GM19438 (cell line): ENCODE measurements around the gene ATP11A.
"Not testable (repeated sequence)": the region's sequence is repeated elsewhere in the genome, so short reads cannot be mapped to it uniquely, and the experiment has no call there.

Experiments used
- ATAC-seq: cut with Tn5 transposase; IDR thresholded peaks from one replicate; pipeline ENCODE4 v1.9.1; 2021; ENCODE audit warnings: low read depth; ENCODE audit not compliant: unreplicated experiment

Gene ATP11A

DNA sequence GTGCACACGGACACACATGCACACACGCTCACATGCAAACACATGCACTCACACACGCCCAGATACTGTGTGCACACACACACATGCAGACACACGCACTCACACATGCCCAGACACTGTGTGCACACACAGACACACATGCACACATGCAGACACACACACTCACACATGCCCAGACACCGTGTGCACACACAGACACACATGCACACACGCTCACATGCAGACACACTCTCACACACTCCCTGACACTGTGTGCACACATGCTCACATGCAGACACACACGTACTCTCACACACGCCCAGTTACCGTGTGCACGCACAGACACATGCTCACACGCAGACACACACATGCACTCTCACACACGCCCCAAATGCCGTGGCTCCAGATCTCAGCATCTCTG lies 142.0 kb downstream of the ATP11A start:
- no peak for ATAC-seq

DNA sequence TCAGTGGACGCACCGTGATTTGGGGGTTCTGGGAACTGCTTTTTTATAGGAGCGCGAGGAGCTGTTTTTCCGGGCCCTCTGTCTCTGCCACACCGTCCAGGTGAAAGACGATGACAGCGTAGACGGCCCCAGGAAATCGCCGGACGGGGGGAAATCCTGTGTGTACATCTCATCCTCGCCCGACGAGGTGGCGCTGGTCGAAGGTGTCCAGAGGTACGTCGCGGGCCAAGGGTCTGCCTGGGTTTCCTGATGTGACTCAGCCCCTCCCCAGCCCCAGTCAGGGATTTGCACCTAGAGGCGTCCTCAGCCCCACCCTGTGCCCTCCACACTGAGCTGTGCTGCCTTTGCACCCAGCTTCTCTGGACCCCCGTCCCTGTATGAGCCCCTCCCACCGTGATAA lies 143.0 kb downstream of the ATP11A start:
- no peak for ATAC-seq

DNA sequence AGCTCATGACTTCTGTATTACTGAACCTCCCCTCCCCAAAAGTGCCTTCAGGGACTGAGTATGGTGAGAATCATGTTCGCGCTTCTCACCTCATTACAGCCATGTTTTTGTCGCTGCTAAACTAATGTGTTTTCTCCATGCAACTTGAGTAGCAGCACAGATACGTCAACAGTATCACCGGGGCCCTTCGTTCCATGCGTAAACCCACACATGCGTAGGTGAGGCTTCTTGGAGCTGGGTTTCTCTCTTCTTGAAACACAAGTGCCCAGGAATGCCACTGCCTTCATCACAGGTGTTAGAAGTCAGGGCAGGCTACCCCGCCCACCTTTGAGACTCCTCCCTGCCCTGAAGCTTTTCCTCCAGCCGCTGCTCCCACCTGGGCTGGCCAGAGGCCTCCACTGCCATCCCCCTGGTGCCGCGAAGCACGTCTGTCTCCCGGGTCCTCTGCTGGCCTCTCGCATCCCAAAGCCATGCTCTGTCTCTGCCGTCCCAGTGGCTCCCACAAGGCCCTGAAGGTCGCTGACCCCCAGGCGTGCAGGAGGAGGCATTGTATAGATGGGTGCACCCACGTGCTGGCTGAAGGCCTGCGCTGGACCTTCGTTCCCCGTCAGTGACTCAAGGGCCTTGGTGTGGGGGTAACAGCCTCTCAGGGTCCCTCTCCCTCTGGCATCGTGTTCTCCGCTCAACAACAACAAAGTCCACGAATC lies 143.9 kb downstream of the ATP11A start:
- no peak for ATAC-seq

DNA sequence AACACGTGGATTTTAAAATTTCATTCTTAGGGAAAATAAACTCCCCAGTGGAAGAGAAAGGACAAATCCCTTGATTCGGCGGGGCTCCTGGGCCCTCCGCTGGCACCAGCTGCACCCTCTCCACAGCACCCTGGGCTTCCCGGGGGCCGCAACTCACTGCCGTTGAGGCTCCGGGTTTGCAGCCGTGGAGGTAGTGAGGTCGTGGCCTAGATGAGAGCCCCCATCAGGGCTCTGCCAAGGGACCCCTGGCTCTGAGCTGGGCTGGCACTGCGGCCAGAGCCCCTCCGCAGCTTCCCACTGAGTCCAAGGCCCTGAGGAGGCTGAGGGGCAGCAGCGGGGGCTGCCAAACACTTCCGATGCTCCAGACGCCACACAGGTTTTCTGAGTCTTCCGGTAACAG lies 145.5 kb downstream of the ATP11A start:
- no peak for ATAC-seq

DNA sequence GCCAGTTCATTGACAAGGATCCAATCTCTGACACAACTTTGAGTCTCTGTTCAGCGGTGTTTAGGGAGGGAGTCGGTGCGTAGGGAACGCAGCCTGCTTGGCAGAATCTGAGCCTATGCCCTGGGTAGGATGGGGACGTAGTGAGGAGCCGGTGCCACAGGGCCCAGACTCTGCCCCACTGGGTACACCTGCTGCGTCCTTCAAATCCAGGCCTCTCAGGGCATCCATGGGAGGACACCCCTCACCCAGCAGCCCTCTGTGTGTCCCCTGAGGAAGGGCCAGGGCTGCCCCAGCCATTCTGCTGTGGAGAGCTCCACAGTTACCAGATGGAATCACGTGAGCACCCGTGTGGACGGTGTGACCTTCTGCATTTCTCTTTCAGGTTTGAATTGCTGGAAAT lies 146.0 kb downstream of the ATP11A start:
- no peak for ATAC-seq

DNA sequence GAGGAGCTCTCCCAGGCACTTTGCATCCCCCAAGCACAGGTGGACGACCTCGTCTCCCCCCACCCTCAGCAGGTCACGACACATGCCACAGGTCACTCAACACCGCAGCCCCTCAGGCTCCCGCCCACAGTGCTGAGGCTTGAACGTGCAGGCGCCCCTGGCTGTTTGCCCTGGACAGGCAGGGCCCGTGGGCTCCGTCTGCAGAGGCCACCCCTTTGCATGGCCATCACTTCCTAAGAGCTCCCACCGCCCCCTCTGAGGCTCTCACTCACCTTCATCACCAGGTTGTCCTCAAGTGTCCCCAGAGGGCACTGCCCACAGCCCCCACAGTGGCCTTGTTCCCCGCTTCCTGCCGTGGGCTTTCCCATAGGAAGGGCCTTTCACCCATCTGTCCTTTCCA lies 147.1 kb downstream of the ATP11A start:
- ATAC-seq = no peak

DNA sequence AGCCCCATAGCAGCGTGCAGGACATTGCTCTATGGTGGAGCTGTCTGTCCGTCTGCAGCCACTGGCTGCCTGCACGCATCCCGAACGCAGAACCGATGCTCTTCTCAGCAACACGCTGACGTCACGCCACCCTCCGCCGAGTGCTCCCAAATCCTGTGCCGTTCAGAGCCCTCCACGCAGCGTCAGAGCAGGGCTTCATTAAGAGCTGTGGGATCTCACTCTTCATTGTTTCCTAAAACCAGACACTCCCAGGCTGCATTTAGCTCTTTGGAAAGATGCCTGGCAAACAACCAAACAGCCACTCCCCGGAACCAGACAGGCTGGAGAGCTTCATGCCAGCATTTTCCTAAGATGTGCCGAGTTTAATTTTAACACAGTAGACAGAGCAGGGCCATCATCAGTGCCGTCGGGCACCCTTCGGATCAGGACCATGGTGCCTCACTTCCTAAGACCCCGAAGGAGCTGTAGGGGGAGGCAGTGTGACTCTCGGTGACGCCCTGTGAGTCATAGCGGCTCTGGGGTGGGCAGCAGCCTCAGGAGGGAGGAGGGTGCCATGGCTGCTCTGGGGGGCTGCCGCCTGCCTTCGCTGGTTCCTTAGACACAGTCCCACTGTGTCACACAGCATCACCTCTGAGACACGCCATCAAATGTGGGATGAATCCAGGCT lies 147.7 kb downstream of the ATP11A start:
- ATAC-seq = no peak

DNA sequence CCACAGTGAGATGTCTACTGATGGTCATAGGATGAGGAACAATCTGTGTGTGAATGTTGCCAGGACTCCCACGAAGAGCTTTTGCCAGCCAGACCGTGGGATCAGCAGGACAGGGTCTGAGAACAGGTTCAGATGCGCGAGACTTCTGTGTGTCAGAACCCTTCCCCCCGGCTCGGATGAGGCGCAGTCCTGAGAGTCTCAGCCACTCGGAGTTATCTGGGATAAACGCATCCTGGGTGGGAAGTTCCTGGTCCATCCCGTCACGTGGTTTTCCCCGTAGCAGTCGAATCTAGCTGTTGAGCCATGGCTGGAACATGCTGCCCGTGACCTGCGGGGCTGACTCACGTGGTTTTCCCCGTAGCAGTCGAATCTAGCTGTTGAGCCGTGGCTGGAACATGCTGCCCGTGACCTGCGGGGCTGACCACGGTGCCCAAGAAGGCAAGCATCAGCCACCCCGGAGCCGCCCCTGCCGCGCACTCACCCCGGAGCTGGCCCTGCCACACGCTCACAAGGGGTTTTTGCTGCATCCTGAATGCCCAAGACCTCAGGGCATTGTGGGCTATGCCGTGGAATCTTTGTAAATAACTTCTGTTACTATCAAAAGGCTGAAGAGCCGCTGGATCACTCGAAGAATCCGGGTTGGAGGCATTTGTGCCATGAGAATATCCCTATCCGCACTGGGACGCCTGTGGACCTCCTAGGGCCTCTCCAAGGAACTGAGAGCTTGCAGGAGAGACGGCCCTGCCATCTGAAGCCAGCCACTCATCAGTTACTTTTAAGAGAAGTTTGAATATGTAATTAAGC lies 148.4 kb downstream of the ATP11A start:
- ATAC-seq = no peak

DNA sequence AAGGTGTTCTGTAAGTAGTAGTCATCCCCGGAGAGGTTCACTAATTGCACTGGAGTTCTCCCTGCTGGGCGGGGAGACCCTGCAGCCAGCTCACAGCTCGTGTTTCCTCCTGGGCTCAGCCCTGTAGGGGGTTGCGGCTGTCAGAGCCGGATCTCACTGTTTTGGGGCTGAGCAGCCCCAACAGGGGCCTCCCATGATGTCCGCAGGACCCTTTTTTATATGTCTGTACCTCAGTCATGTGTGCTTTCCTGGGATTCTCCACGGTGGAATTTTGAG lies 148.9 kb downstream of the ATP11A start:
- no peak for ATAC-seq

DNA sequence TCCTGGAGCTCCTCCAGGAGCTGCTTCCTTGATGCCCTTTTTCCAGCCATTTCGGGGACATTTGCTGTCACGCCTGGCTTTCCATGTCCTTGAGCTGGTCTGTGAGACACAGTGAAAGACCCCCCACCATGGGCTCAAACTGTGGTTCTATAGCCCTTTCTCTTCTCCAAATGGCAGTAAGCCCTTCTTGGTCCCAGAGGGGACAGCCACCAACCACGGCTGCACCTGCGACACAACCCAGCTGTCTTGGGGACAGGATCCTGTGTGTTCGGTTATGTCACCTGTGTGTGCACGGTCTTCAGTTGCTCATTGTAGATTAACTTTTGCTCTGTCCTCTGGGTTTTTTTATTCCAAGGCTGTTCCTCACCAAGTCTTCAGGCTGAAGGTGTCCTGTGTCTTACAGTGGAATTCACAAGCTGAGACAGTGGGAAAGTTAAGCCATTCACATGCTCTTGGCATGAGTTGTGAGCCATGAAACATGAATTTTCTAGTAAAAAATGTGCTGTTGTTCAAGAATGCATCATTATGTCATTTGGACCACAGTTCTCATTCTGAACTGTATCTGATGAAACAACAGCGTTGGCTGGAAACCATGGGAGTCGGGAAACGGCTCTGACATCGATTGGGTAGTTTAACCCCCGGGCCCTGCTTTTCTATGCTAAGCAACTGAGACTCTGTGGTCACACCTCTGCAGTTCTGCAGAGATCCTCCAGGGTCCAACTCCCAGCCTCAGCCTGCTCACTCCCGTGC lies 149.7 kb downstream of the ATP11A start:
- ATAC-seq = no peak

DNA sequence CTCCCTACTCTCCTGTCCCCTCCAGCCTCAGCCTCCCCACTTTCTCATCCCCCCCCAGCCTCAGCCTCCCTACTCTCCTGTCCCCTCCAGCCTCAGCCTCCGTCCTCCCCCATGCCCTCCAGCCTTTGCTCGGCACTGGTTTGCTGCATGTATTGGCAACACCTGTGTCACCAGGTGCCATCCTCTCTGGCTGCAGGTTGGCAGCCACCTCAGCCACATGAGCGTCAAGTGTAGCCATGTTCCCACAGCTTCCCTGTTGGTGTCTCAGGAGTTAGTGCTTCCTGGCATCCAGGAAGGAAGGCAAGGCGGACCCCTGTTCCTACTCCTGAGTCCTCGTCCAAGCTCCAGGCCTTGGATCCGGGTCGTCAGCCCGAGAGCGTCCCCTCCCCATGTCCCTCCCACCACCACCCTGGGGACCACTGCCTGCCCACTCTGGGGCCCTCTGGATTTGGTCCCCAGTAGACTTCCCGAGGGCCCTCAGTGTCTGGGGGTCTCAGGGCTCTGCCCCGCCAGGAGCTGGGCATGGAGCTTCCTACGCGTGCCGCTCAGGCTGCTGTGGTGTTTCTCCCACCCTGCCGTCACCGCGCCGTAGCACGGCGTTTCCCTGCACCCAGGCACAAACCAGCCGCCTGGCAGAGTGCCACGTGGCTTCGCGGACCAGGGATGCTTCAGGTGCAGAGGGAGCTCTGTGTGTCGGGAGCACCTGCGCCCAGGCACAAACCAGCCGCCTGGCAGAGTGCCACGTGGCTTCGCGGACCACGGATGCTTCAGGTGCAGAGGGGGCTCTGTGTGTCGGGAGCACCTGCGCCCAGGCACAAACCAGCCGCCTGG lies 150.8 kb downstream of the ATP11A start:
- no peak for ATAC-seq

DNA sequence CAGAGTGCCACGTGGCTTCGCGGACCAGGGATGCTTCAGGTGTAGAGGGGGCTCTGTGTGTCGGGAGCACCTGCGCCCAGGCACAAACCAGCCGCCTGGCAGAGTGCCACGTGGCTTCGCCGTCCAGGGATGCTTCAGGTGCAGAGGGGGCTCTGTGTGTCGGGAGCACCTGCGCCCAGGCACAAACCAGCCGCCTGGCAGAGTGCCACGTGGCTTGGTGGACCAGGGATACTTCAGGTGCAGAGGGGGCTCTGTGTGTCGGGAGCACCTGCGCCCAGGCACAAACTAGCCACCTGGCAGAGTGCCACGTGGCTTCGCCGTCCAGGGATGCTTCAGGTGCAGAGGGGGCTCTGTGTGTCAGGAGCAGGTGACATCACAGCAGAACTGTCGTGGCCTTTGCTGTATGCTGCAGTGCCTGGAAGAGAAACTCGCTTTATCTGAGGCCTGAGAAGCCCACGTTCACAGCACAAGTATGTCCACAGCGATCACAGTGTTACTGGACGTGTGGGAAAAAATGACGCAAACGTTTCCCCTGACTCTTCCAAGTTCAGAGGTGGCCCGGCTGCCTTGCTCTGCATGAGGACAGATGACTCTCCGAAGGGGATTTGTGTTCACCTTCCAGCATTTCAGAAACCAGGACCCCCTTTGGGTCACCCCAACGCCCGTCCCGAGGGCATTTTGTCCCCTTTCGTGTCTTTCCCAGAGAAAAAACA lies 151.6 kb downstream of the ATP11A start:
- ATAC-seq = not testable (repeated sequence)

DNA sequence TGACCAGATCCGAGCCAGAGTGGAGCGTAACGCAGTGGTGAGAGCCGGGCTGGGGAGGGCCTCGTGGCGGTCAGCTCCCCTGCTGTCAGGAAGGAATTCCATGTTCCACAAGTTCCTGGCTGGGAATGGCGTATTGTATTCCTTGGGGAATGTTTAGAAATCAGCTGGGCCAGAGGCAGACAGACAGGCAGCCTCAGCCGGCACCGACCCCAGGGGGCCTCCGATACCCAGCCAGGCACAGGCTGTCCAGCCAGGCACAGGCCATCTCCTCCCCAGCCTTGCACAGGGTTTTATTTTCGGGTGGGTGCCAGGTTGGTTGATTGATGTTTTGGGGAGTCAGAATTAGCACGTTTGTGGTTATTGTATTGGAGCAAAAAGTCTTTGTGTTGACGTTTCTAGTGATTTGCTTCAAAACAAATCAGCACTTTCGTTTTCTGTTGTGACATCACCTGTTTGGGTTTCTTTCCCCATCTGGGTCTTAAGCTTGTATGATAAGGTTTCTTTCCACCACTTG lies 152.6 kb downstream of the ATP11A start:
- ATAC-seq = no peak

DNA sequence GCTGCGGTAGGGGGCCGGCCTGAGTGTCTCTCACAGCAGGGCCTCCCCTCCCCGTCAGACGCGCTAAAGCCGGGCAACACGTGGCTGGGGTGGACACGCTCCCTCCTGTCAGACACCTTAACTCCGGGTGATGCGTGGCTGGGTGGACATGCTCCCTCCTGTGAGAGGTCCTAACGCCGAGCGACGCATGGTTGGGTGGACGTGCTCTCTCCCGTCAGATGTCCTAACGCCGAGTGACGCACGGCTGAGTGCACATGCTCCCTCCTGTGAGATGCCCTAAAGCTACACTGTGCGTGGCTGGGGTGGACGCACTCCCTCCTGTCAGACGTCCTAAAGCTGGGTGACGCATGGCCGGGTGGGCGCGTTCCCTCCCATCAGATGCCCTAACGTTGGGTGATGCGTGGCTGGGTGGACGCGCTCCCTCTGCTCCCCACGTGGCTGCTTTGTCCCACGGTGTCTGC lies 153.1 kb downstream of the ATP11A start:
- no peak for ATAC-seq

DNA sequence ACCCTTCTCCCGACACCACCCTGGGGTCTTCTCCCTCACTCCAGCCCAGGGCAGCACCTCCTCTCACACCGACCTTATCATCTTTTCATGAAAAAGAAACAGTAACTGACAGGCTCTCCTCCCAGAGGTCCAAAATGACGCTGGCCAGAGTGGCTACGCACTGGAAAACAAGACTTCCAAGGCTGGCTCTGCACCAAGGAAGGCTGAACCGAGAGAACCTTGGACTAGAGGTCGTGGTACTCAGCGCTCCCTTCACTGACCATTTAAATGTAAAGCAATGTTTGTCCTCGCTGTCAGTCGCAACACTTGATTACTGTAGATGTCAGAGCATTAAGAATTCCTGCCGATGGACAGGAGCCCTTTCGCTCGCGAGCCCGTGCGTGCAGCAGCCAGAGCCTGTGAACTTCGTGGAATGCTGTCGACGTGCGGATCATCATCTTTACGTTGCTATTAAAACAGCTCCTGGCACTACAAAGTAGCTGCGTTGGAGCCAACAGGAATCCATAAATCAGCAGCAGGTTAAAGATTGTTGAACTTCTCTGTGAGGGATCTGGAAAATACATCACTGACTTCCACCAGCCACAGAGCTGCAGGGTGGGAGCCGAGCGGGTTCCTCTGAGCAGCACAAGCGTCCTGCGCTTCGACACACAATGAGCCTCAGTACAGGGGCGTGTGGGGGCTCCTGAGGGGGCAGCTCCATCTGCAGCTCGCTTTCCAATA lies 153.7 kb downstream of the ATP11A start:
- ATAC-seq = no peak

DNA sequence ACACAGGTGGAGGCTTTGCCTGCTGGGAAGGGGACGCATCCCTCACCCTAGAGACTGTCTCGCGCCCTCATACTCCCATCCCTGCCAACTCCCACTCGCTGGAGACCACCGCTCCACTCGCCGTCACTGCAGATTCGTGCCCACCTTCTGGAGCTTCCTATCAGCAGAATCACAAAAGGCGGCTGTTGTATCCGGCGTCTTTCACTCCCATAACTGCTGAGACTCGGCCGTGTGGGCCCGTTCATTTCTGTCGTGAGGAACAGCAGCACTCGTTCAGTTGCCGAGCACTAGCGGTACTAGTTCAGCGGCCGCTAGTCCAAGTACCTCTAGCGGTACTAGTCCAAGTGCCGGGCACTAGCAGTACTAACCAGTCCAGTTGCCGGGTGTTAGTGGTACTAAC lies 154.6 kb downstream of the ATP11A start:
- no peak for ATAC-seq

DNA sequence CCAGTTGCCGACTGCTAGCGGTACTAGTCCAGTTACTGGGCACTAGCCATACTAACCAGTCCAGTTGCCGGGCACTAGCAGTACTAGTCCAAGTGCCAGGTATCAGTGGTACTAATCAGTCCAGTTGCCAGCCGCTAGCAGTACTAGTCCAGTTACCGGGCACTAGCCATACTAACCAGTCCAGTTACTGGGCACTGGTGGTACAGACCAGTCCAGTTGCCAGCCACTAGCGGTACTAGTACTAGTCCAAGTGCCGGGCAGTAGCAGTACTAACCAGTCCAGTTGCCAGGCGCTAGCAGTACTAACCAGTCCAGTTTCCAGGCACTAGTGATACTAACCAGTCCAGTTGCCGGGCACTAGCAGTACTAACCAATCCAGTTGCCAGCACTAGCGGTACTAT lies 155.0 kb downstream of the ATP11A start:
- no peak for ATAC-seq

DNA sequence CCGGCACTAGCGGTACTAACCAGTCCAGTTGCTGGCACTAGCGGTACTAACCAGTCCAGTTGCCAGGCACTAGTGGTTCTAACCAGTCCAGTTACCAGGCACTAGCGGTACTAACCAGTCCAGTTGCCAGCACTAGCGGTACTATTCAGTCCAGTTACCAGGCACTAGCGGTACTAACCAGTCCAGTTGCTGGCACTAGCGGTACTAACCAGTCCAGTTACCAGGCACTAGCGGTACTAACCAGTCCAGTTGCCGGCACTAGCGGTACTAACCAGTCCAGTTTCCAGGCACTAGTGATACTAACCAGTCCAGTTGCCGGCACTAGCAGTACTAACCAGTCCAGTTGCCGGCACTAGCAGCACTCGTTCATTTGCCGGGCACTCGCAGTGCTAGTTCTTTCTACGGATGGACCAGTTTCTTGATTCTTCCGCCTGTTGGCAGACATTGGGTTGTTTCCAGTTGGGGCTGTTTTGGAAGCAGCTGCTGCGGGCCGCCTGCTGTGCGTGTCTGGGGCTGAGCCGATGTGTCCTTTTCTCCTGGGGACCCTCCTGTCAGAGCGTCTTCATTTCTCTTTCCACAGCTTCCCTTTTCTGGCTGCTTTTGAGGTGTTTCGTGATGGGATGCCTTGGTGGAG lies 155.8 kb downstream of the ATP11A start:
- ATAC-seq = no peak
